Measurements from ENCODE around the gene SNX30.

The SNX30 gene

DNA sequence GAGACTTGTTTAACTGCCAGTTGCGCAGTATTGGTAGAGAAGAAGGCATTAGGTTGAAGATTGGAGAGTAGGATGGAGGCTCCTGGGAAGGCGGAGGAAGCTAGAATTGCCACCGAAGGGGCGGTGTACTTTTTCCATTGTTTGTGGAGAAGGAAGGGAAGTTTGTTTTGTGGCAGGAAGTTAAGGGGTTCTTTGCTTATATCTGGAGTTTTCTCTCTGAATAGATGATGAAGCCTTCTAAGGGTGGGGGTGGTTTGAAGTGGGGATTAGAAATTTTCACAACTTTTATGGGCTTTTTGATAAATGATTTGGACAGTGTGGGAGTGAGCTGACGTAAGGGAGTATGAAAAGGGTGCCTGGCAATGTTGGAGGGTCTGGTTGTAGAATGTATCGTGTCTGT is 59.3 kb downstream of the SNX30 start:
- ChIA-PET CTCF (interaction anchor here (1.2 kb wide), 1 partner anchor 10 kb away, joined by 3 read pairs; no protein-coding TSS in a partner anchor), POLR2A (no interaction called here)
- Histone ChIP-seq H3K4me3 (ENCODE audit: control insufficient read depth in 1 of 7, extremely low read depth in 1 of 7, insufficient read depth in 4 of 7, low read depth in 2 of 7, low read length in 6 of 7) (peak overlapping the region in 3 of 7 experiments; percentile 3 to 19 (median 16)), H3K4me1 (ENCODE audit: control extremely low read depth in 1 of 4, control insufficient read depth in 4 of 4, insufficient read depth in 4 of 4, low read length in 3 of 4) (peaks cover 4 to 23% (median 14%) of the 10 kb centered on the region in 4 experiments), H3K27ac (ENCODE audit: insufficient read depth in 1 of 2, low read depth in 1 of 2, low read length in 2 of 2, poor library complexity in 1 of 2, severe bottlenecking in 2 of 2) (no peak overlapping the region), H3K36me3 (ENCODE audit: control insufficient read depth in 4 of 4, insufficient read depth in 4 of 4, low read length in 3 of 4) (no peaks in the 10 kb centered on the region), H3K27me3 (replicated peaks in 2 of 5; ENCODE audit: control insufficient read depth in 4 of 5, insufficient read depth in 5 of 5, low read length in 4 of 5) (no peaks in the 10 kb centered on the region), H3K9me3 (ENCODE audit: control extremely low read depth in 1 of 5, control insufficient read depth in 4 of 5, insufficient read depth in 2 of 5, low read depth in 1 of 5, low read length in 4 of 5) (no peaks in the 10 kb centered on the region)
- 60% methylated on average over 5 of the region's 6 CpGs for WGBS (ENCODE audit: insufficient coverage)
- no peak for DNase-seq

GRCh38 chr9:112810696-112811490 is 60.3 kb downstream of the SNX30 start:
- H3K4me1 ChIP-seq (ENCODE audit: control extremely low read depth in 1 of 4, control insufficient read depth in 4 of 4, insufficient read depth in 4 of 4, low read length in 3 of 4) = peaks cover 4 to 23% (median 14%) of the 10 kb centered on the region in 4 experiments
- H3K4me3 ChIP-seq (ENCODE audit: control insufficient read depth in 1 of 7, extremely low read depth in 1 of 7, insufficient read depth in 4 of 7, low read depth in 2 of 7, low read length in 6 of 7) = no peak overlapping the region
- 96% methylated on average over 16 of the region's 17 CpGs for WGBS (ENCODE audit: insufficient coverage)
- DNase-seq = no peak
- H3K27me3 ChIP-seq (replicated peaks in 2 of 5; ENCODE audit: control insufficient read depth in 4 of 5, insufficient read depth in 5 of 5, low read length in 4 of 5) = no peaks in the 10 kb centered on the region
- H3K27ac ChIP-seq (ENCODE audit: insufficient read depth in 1 of 2, low read depth in 1 of 2, low read length in 2 of 2, poor library complexity in 1 of 2, severe bottlenecking in 2 of 2) = no peak overlapping the region
- CTCF ChIA-PET = interaction anchor here (1.2 kb wide), 1 partner anchor 9 kb away, joined by 3 read pairs; no protein-coding TSS in a partner anchor
- H3K36me3 ChIP-seq (ENCODE audit: control insufficient read depth in 4 of 4, insufficient read depth in 4 of 4, low read length in 3 of 4) = no peaks in the 10 kb centered on the region
- H3K9me3 ChIP-seq (ENCODE audit: control extremely low read depth in 1 of 5, control insufficient read depth in 4 of 5, insufficient read depth in 2 of 5, low read depth in 1 of 5, low read length in 4 of 5) = no peaks in the 10 kb centered on the region
- POLR2A ChIA-PET = no interaction called here

DNA sequence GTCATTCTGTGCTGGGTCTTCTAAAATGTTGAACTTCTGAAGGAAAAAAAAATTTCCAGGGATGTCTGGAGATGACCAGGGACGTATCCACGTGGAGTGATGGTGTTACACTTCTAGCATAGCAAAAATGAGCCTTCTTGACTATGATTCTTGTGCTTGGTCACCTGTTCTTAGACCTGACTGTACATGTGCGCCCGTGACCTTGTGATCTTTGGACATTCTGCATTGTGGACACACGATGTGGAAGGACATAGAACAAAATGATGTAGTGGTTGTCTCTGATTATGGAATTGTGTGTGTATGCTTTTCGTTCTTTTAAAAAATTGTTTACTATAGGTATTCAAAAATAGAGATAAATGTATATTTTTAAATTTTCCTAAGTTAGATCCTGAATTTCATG is 61.0 kb downstream of the SNX30 start:
- H3K4me3 ChIP-seq (ENCODE audit: control insufficient read depth in 1 of 7, extremely low read depth in 1 of 7, insufficient read depth in 4 of 7, low read depth in 2 of 7, low read length in 6 of 7) = no peak overlapping the region
- H3K27ac ChIP-seq (ENCODE audit: insufficient read depth in 1 of 2, low read depth in 1 of 2, low read length in 2 of 2, poor library complexity in 1 of 2, severe bottlenecking in 2 of 2) = no peak overlapping the region
- peaks cover 7 to 23% (median 16%) of the 10 kb centered on the region in 4 experiments for H3K4me1 ChIP-seq (ENCODE audit: control extremely low read depth in 1 of 4, control insufficient read depth in 4 of 4, insufficient read depth in 4 of 4, low read length in 3 of 4)
- H3K36me3 ChIP-seq (ENCODE audit: control insufficient read depth in 4 of 4, insufficient read depth in 4 of 4, low read length in 3 of 4) = no peaks in the 10 kb centered on the region
- ChIA-PET CTCF (no interaction called here), POLR2A (no interaction called here)
- WGBS (ENCODE audit: insufficient coverage) = 97% methylated on average over 4 of the region's 6 CpGs
- no peak for DNase-seq
- no peaks in the 10 kb centered on the region for H3K27me3 ChIP-seq (replicated peaks in 2 of 5; ENCODE audit: control insufficient read depth in 4 of 5, insufficient read depth in 5 of 5, low read length in 4 of 5)
- H3K9me3 ChIP-seq (ENCODE audit: control extremely low read depth in 1 of 5, control insufficient read depth in 4 of 5, insufficient read depth in 2 of 5, low read depth in 1 of 5, low read length in 4 of 5) = no peaks in the 10 kb centered on the region

DNA sequence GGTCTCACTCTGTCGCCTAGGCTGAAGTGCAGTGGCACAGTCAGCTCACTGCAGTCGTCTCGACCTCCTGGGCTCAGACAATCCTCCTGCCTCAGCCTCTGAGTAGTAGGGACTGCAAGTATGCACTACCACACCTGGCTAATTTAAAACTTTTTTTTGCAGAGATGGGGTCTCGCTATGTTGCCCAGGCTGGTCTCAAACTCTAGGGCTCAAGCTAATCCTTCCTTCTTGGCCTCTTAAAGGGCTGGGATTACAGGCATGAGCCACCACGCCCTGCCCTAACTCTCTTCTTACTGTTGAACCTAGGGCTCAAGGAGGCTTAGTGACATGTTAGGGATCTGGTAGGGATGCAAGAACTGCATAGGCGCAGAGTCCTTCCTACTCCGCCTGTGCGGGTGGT is 65.3 kb downstream of the SNX30 start:
- WGBS (ENCODE audit: insufficient coverage) = 92% methylated on average over 7 of the region's 8 CpGs
- DNase-seq = no peak
- H3K36me3 ChIP-seq (ENCODE audit: control insufficient read depth in 4 of 4, insufficient read depth in 4 of 4, low read length in 3 of 4) = peaks cover 0 to 3% (median 1%) of the 10 kb centered on the region in 4 experiments
- ChIA-PET CTCF (no interaction called here), POLR2A (no interaction called here)
- H3K9me3 ChIP-seq (ENCODE audit: control extremely low read depth in 1 of 5, control insufficient read depth in 4 of 5, insufficient read depth in 2 of 5, low read depth in 1 of 5, low read length in 4 of 5) = no peaks in the 10 kb centered on the region
- peaks cover 8 to 15% (median 9%) of the 10 kb centered on the region in 4 experiments for H3K4me1 ChIP-seq (ENCODE audit: control extremely low read depth in 1 of 4, control insufficient read depth in 4 of 4, insufficient read depth in 4 of 4, low read length in 3 of 4)
- no peaks in the 10 kb centered on the region for H3K27me3 ChIP-seq (replicated peaks in 2 of 5; ENCODE audit: control insufficient read depth in 4 of 5, insufficient read depth in 5 of 5, low read length in 4 of 5)
- H3K27ac ChIP-seq (ENCODE audit: insufficient read depth in 1 of 2, low read depth in 1 of 2, low read length in 2 of 2, poor library complexity in 1 of 2, severe bottlenecking in 2 of 2) = no peak overlapping the region
- H3K4me3 ChIP-seq (ENCODE audit: control insufficient read depth in 1 of 7, extremely low read depth in 1 of 7, insufficient read depth in 4 of 7, low read depth in 2 of 7, low read length in 6 of 7) = no peak overlapping the region

GRCh38 chr9:112817860-112818203 is 67.3 kb downstream of the SNX30 start:
- peaks cover 0 to 3% (median 1%) of the 10 kb centered on the region in 4 experiments for H3K36me3 ChIP-seq (ENCODE audit: control insufficient read depth in 4 of 4, insufficient read depth in 4 of 4, low read length in 3 of 4)
- DNase-seq = no peak
- H3K27ac ChIP-seq (ENCODE audit: insufficient read depth in 1 of 2, low read depth in 1 of 2, low read length in 2 of 2, poor library complexity in 1 of 2, severe bottlenecking in 2 of 2) = no peak overlapping the region
- H3K27me3 ChIP-seq (replicated peaks in 2 of 5; ENCODE audit: control insufficient read depth in 4 of 5, insufficient read depth in 5 of 5, low read length in 4 of 5) = no peaks in the 10 kb centered on the region
- H3K4me1 ChIP-seq (ENCODE audit: control extremely low read depth in 1 of 4, control insufficient read depth in 4 of 4, insufficient read depth in 4 of 4, low read length in 3 of 4) = peaks cover 7 to 15% (median 8%) of the 10 kb centered on the region in 4 experiments
- ChIA-PET POLR2A (no interaction called here), CTCF (no interaction called here)
- H3K4me3 ChIP-seq (ENCODE audit: control insufficient read depth in 1 of 7, extremely low read depth in 1 of 7, insufficient read depth in 4 of 7, low read depth in 2 of 7, low read length in 6 of 7) = no peak overlapping the region
- WGBS (ENCODE audit: insufficient coverage) = 90% methylated on average over 2 of the region's 5 CpGs
- no peaks in the 10 kb centered on the region for H3K9me3 ChIP-seq (ENCODE audit: control extremely low read depth in 1 of 5, control insufficient read depth in 4 of 5, insufficient read depth in 2 of 5, low read depth in 1 of 5, low read length in 4 of 5)

DNA sequence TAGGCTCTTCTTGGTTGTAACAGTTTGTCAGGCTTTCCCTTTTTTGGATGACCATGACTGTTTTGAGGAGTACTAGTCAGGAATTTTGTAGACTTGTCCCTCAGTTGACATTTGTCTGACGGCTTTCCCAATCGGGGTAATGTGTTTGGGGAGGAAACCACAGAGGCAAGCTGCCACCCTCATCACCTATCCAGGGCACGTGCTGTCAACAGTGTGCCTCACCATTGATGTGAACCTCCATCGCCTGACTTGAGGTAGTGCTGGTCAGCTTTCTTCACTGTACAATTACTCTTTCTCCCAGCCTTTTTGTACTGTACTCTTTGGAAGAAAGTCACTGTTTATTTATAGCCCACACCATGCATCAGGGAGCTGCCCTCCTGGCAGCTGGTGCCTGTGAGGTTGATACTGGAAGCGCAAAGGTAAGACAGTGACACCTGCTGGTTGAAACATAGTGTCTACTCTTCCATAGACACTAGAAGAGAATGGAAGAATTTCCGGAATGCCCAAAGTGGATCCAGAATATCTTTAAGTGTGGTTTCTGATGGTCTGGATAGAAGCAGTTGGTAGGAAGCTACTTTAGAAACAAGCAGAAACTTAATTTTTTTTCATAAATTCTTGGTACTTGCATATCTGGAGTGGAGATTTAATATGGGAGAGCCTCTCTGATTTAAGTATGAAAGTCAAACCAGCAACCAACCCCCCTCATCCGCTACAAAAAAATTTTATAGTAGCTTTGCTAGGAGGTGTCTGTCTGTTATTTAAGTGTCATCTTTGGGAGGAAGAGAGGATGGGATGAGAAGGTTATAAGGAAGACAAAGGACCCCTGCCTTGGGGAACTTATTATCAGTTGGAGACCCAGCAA is 69.3 kb downstream of the SNX30 start:
- Histone ChIP-seq H3K27me3 (replicated peaks in 2 of 5; ENCODE audit: control insufficient read depth in 4 of 5, insufficient read depth in 5 of 5, low read length in 4 of 5) (no peaks in the 10 kb centered on the region), H3K36me3 (ENCODE audit: control insufficient read depth in 4 of 4, insufficient read depth in 4 of 4, low read length in 3 of 4) (peaks cover 0 to 3% (median 1%) of the 10 kb centered on the region in 4 experiments), H3K9me3 (ENCODE audit: control extremely low read depth in 1 of 5, control insufficient read depth in 4 of 5, insufficient read depth in 2 of 5, low read depth in 1 of 5, low read length in 4 of 5) (no peaks in the 10 kb centered on the region), H3K27ac (ENCODE audit: insufficient read depth in 1 of 2, low read depth in 1 of 2, low read length in 2 of 2, poor library complexity in 1 of 2, severe bottlenecking in 2 of 2) (no peak overlapping the region), H3K4me3 (ENCODE audit: control insufficient read depth in 1 of 7, extremely low read depth in 1 of 7, insufficient read depth in 4 of 7, low read depth in 2 of 7, low read length in 6 of 7) (no peak overlapping the region), H3K4me1 (ENCODE audit: control extremely low read depth in 1 of 4, control insufficient read depth in 4 of 4, insufficient read depth in 4 of 4, low read length in 3 of 4) (peaks cover 7 to 15% (median 8%) of the 10 kb centered on the region in 4 experiments)
- DNase-seq = peak; percentile 21 to 45 (median 42)
- ChIA-PET CTCF (interaction anchor here (0.6 to 1.2 kb wide), 6 partner anchors 10 to 1119 kb away, joined by 3 read pairs; no protein-coding TSS in a partner anchor), POLR2A (no interaction called here)
- 52% methylated on average over 3 of the region's 7 CpGs for WGBS (ENCODE audit: insufficient coverage)

GRCh38 chr9:112820881-112821280 is 70.3 kb downstream of the SNX30 start:
- Histone ChIP-seq H3K4me1 (ENCODE audit: control extremely low read depth in 1 of 4, control insufficient read depth in 4 of 4, insufficient read depth in 4 of 4, low read length in 3 of 4) (peaks cover 7 to 15% (median 8%) of the 10 kb centered on the region in 4 experiments), H3K4me3 (ENCODE audit: control insufficient read depth in 1 of 7, extremely low read depth in 1 of 7, insufficient read depth in 4 of 7, low read depth in 2 of 7, low read length in 6 of 7) (no peak overlapping the region), H3K36me3 (ENCODE audit: control insufficient read depth in 4 of 4, insufficient read depth in 4 of 4, low read length in 3 of 4) (peaks cover 0 to 3% (median 1%) of the 10 kb centered on the region in 4 experiments), H3K9me3 (ENCODE audit: control extremely low read depth in 1 of 5, control insufficient read depth in 4 of 5, insufficient read depth in 2 of 5, low read depth in 1 of 5, low read length in 4 of 5) (no peaks in the 10 kb centered on the region), H3K27ac (ENCODE audit: insufficient read depth in 1 of 2, low read depth in 1 of 2, low read length in 2 of 2, poor library complexity in 1 of 2, severe bottlenecking in 2 of 2) (no peak overlapping the region), H3K27me3 (replicated peaks in 2 of 5; ENCODE audit: control insufficient read depth in 4 of 5, insufficient read depth in 5 of 5, low read length in 4 of 5) (no peaks in the 10 kb centered on the region)
- DNase-seq = no peak
- ChIA-PET POLR2A (no interaction called here), CTCF (no interaction called here)
- 100% methylated on average over 1 of the region's 4 CpGs for WGBS (ENCODE audit: insufficient coverage)

Data from common myeloid progenitor, CD34-positive (primary cell).